GM19351 (cell line): ENCODE measurements around the gene SKI.
"Not testable (repeated sequence)": the region's sequence is repeated elsewhere in the genome, so short reads cannot be mapped to it uniquely, and the experiment has no call there.

Source experiments
- ATAC-seq: cut with Tn5 transposase; IDR thresholded peaks from one replicate; pipeline ENCODE4 v1.9.1; 2021; ENCODE audit warnings: mild to moderate bottlenecking, moderate library complexity; ENCODE audit not compliant: unreplicated experiment

SKI gene

GRCh38 chr1:2258122-2258681 lies 30.1 kb downstream of the SKI start:
- no peak for ATAC-seq

GRCh38 chr1:2258996-2259395 lies 30.9 kb downstream of the SKI start:
- ATAC-seq: no peak

- ATAC-seq: no peak
These were observed 31.7 kb downstream of the SKI start for GRCh38 chr1:2259668-2260402.

GRCh38 chr1:2260470-2260869 lies 32.4 kb downstream of the SKI start:
- not testable (repeated sequence) for ATAC-seq

GRCh38 chr1:2260917-2261316 lies 32.8 kb downstream of the SKI start:
- no peak for ATAC-seq

- not testable (repeated sequence) for ATAC-seq
These were observed 33.6 kb downstream of the SKI start for GRCh38 chr1:2261476-2262395.

GRCh38 chr1:2266301-2266975 lies 38.3 kb downstream of the SKI start:
- ATAC-seq: no peak

- ATAC-seq: no peak
These were observed 39.1 kb downstream of the SKI start for GRCh38 chr1:2267051-2267830.

GRCh38 chr1:2267862-2268261 lies 39.7 kb downstream of the SKI start:
- ATAC-seq: no peak

- ATAC-seq: no peak
These were observed 40.4 kb downstream of the SKI start for GRCh38 chr1:2268285-2269056.

- ATAC-seq: no peak
These were observed 41.2 kb downstream of the SKI start for GRCh38 chr1:2269193-2269921.

- ATAC-seq: no peak
These were observed 41.8 kb downstream of the SKI start for GRCh38 chr1:2269922-2270259.

- ATAC-seq: no peak
These were observed 42.4 kb downstream of the SKI start for GRCh38 chr1:2270260-2271100.

- no peak for ATAC-seq
These were observed 43.1 kb downstream of the SKI start for GRCh38 chr1:2271211-2271721.

- no peak for ATAC-seq
These were observed 43.9 kb downstream of the SKI start for GRCh38 chr1:2271841-2272655.

- no peak for ATAC-seq
These were observed 44.7 kb downstream of the SKI start for GRCh38 chr1:2272686-2273400.
